EH (cell line): ENCODE measurements around the gene CPD.
"Not testable (repeated sequence)": the region's sequence is repeated elsewhere in the genome, so short reads cannot be mapped to it uniquely, and the experiment has no call there.

Experiments
- DNase-seq: peaks from one replicate; pipeline ENCODE4 v3.0.0-alpha.2; 2015; ENCODE audit warnings: low read depth

CPD gene

GRCh38 chr17:30429155-30429554, 50.4 kb downstream of the CPD start:
- peak; percentile 84 for DNase-seq

GRCh38 chr17:30433514-30433913, 54.8 kb downstream of the CPD start:
- peak; percentile 95 for DNase-seq

DNA sequence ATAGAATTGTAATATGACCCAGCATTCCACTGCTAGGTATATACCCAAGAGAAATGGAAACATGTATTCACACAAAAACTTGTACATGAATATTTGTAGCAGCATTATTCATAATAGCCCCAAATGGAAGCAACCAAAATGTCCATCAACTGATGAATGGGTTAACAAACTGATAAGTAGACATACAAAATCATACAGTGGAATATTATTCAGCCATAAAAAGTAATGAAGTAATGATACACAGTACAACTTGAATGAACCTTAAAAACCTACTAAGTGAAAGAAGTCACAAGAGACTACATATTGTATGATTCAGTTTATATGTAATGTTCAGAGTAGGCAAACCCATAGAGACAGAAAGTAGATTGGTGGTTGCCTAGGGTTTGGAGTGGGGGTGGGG, 58.0 kb downstream of the CPD start:
- no peak for DNase-seq

GRCh38 chr17:30443721-30444120, 65.0 kb downstream of the CPD start:
- DNase-seq = no peak

- not testable (repeated sequence) for DNase-seq
Observed at GRCh38 chr17:30446640-30447039, 67.9 kb downstream of the CPD start.

DNA sequence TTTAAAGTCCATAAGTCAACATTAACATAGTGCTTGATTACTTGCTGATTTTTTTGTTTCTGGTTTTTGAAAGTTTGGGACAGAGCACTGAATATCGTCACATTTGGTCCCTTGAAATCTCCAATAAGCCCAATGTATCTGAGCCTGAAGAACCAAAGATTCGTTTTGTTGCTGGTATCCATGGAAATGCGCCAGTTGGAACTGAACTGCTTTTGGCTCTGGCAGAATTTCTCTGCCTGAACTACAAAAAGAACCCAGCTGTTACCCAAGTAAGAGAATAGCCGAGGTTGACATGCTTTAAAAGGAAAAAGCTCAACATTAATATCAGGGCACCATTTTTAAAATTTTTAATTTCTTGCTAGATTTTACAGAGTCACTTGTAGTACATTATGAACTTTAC, 70.8 kb downstream of the CPD start:
- no peak for DNase-seq

- DNase-seq = peak; percentile 64
Observed at GRCh38 chr17:30450125-30451027, 71.6 kb downstream of the CPD start.

DNA sequence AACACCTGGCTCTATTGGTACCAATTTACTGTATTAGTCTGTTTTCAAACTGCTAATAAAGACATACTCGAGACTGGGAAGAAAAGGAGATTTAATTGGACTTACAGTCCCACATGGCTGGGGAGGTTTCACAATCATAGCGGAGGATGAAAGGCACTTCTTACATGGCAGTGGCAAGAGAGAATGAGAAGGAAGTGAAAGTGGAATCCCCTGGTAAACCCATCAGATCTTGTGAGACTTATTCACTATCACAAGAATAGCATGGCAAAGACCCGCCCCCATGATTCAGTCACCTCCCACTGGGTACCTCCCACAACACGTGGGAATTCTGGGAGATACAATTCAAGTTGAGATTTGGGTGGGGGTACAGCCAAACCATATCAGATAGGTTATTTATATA, 75.9 kb downstream of the CPD start:
- DNase-seq = no peak

GRCh38 chr17:30458371-30458770, 79.6 kb downstream of the CPD start:
- DNase-seq = no peak

DNA sequence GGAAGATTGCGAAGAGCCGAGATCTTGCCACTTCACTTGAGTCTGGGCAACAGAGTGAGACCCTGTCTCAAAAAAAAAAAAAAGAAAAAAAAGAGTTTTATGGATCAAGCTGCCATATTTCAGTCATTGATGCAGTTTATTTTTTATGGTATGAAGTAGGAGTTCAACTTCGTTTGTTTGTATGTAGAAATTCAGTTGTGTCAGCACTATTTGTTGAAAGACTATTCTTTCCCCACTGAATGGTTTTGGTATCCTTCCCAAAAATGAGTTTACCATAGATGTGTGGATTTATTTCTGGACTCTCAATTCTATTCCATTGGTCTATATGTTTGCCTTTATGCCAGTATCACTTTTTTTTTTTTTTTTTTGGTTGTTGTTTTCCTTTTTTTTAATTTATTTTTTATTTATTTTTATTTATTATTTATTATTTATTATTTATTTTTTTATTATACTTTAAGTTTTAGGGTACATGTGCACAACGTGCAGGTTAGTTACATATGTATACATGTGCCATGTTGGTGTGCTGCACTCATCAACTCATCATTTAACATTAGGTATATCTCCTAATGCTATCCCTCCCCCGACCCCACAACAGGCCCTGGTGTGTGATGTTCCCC, 80.2 kb downstream of the CPD start:
- not testable (repeated sequence) for DNase-seq

- DNase-seq = no peak
Observed at GRCh38 chr17:30468465-30468864, 89.7 kb downstream of the CPD start.

GRCh38 chr17:30472238-30472890, 93.6 kb downstream of the CPD start:
- no peak for DNase-seq

DNA sequence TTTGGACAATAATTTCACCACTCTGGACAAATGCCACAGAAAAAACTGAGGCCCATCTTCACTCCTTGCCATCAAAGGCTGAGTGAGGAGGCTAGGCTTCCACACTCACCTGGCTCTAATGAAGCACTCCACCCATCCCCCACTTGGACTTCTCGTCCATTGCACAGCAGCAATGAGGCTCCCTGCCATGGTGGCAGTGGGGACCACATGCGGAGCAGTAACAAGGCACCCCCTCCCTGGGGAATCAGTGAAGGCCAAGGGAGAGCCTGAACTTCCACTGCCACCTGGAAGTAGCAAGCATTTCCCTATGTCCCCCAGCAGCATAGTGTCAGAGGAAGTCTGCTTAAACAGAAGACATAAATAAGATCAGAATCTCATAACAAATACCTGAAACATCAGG, 96.5 kb downstream of the CPD start:
- no peak for DNase-seq

DNA sequence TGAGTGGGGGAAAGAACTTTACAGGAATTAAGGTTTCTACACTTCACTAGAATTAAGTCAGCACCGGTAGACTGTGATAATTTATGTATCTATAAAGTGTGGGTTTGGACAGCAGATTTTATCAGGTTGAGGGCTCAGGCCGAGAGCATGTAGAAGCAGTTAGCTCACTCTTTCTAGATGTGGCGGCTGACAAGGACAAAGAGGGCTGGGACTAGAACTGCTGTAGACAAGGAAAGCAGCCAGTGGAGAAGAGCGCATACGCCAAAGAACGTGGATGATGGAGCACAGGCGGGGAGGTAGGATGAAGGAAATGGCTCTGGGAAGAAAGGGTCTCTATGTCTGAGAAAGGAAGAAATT, 98.0 kb downstream of the CPD start:
- DNase-seq = no peak

- DNase-seq = peak; percentile 95
Observed at GRCh38 chr17:30477083-30477773, 98.5 kb downstream of the CPD start, which contains the start of gene GOSR1. GOSR1 (plus strand) TSS chr17:30477408; CDS start chr17:30477434, 26 bp downstream.

DNA sequence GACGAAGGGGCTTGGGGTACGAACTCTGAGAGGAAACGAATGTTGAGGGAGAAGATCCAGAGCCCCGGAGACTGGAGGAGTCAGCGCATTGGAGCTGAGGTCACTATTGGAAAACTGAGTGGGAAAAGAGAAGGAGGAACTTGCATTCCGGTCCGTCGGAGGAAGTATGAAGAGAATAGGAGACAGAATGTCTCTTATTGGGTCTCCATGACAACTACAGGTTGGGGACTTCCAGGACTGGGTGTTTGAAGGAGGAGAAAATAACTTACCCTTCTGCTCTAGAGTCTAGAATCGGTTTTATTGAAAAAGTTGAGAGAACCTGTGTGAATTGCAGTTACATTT, 99.0 kb downstream of the CPD start:
- peak; percentile 51 for DNase-seq

- no peak for DNase-seq
Observed at GRCh38 chr17:30482555-30482954, 103.8 kb downstream of the CPD start.

DNA sequence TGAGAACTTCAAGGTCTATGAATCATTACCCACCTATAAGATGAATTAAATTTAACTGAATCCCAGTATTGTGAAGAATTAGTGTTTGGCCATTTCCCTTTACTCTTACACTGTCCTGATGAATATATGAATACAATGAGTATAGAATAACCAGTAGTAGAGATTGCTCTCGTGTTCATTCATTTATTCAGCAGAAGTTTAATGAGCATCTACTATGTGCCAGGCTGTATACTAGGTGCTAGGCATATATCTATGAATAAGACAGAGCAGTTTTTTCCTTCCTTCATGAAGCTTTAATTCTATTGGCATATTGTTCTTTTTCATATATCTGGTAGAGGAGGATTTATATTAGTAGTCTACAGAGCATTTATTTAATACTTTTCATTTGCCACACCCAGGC, 104.4 kb downstream of the CPD start:
- no peak for DNase-seq

DNA sequence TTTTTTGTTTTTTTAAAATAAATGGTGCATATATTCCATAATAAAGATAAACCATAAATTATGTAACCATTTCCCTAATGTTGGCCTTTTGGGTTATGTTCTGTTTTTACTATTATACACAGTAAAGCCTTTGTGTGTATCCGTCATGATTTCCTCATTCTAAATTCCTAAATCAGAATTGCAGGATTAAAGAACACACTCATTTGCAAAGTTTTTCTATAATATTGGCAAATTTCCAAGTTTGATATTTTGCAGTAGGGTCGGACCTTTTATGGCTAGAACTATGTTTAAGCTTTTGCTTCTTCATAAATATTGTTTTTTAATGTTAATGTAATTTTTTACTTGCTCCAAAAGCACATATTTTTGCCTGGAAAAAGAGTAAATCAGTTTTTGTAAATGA, 115.1 kb downstream of the CPD start:
- DNase-seq = no peak

GRCh38 chr17:30495586-30495985, 116.9 kb downstream of the CPD start:
- no peak for DNase-seq

DNA sequence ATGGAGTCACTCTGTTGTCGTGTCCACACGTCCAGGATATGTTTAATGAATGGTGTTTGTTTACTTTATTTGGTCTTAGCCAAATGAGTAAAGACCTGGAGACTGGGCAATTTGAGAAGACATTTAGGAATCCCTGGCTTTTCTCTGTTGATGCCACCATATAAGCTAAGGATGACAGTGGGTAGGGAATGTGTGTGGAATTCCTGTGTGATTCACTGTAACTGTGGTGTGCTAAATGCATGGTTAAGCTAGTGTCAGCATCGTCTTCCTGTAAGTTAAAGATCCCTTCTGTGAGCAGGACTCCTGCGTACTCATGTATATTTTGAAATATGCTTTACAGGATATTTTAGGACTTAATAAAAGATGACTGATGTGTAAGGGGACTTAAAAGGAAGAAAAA, 124.8 kb downstream of the CPD start:
- DNase-seq = peak; percentile 79

DNA sequence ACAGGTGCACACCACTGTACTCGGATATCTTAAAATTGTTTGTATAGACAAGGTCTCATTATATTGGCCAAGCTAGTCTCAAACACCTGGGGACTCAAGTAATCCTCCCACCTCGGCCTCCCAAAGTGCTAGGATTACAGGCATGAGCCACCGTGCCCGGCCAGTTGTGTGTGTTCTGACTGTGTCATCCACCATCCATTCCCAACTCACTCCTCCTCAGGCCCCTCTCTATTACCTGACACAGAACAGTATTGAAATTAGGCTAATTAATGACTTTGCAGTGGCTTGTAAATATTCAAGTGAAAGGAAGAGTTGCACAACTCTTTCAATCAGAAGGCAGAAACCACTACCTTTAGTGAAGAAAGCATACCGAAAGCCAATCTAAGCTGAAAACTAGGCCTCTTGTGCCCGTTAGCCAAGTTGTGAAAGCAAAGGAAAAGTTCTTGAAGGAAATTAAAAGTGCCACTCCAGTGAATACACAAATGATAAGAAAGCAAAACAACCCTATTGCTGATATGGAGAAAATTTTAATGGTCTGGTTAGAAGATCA, 127.2 kb downstream of the CPD start:
- DNase-seq = no peak
